K562 treated with DMSO at 1 percent for 12 hours (cell line): ENCODE measurements around the gene DUS2. TPM values are rescaled to one million over a fixed set of nuclear protein-coding genes. Genes with fewer than 3 reads are reported as not detected.

Source experiments
- total RNA-seq: library from RNA; unstranded; fragments of 300-600 nt; gene quantifications from 2 replicates; pipeline ENCODE4 v1.2.3, GENCODE V29; 2022; ENCODE audit not compliant: insufficient read depth

Gene DUS2
- total RNA-seq = 8.5 and 13.1 TPM in 2 replicates

DNA sequence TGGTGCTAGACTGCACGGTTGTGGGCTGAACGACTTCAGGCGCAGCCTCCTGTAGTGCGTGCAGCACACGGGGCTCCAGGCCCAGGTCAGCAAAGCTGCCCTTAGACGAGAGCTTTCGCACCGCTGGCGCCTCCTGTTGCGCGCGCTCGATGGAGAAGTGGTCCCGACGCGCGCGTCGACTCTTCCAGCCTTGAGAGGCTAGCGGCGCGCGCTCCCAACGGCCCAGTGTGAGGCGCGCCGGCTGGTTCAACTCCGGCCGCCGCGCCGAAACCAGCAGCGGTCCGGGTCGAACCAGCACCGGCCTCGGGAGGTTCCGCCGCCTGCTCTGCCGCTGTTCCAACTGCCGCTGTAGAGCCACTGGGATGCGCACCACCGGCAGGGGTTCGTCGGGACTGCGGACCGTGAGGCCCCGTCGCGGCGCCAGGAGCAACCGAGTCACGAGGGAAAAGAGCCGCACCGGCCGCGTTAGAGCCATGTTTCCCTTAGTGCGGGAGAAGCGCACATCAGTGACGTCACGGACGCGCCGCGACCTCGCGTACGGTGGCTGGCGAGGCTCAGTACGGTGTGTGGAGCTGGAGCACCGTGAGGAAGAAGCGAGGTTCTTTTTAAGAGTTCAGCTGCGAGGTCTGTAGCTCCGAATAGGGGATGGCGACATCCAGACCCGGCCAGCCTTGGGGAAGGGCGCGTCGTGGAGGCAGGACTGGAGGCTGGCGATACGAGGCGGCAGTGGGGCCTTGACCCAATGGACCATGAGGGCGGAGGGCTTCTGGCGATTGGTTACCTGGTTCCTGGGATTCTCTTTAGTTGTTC lies at the start of gene DUS2, which contains the start of gene DDX28:
TSS of gene DUS2 (plus strand) at position 557 of the 810 bp plus-strand sequence. CDS start 14,740 bp downstream, outside the sequence.
TSS of gene DDX28 (minus strand) at position 505 of the 810 bp plus-strand sequence. CDS start at position 475, 30 bp downstream.

DNA sequence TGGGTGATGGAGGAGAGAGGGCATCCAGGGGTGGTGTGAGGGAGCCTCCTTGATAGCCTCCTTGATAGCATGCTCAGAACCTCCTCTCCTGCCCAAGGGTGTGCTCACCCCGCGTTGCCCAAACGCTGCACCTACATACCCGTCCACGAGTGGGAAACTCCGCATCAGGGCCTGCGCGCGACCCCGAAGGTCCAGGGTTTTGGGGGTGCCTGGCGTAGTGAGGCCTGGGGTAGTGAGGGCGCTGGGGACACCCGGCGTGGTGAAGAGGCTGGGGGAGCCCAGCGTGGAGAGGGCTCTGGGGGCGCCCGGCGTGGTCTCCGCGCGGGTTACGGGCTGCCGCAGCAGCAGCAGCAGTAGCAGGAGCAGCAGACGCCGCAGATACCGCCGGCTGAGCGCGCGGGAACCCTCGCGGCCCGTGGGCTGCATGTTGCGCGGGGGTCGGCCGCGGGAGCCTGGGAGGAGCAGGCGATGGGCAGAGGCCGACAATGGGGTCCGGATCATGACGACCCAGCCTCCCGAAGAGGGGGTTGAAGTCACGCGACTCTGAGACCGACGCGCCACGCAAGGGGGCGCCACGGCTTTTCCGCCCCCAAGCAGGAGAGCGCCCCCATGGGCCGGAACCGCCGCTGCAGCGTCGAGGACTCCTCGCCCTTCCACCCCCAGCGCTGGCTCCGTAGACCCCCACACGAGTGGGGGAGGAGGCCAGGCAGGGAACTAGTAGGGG lies 43.0 kb upstream of the DUS2 start, which contains the start of gene DPEP3:
TSS of gene DPEP3 (minus strand) at position 545 of the 724 bp plus-strand sequence. CDS start at position 426, 119 bp downstream.

DNA sequence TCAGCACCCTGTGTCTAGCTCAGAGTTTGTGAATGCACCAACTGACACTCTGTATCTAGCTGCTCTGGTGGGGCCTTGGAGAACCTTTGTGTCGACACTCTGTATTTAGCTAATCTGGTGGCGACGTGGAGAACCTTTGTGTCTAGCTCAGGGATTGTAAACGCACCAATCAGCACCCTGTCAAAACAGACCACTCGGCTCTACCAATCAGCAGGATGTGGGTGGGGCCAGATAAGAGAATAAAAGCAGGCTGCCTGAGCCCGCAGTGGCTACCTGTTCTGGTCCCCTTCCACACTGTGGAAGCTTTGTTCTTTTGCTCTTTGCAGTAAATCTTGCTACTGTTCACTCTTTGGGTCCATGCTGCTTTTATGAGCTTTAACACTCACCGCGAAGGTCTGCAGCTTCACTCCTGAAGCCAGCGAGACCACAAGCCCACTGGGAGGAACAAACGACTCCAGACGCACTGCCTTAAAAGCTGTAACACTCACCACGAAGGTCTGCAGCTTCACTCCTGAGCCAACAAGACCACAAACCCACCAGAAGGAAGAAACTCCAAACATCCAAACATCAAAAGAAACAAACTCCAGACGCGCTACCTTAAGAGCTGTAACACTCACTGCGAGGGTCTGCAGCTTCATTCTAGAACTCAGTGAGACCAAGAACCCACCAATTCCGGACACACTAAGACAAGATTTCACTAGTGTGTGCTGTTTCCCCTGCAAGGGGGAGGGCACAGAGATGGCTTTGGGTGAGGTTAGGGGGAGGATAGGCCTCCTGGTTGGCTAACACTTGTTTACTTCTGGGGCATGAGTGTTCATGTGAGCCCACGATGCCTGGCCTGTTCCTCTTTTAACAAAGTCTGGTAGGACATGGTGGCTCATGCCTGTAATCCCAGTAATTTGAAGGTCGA lies 24.1 kb upstream of the DUS2 start, which contains the start of gene DPEP2:
TSS of gene DPEP2 (minus strand) at position 706 of the 910 bp plus-strand sequence. CDS start 6,272 bp downstream, outside the sequence.

DNA sequence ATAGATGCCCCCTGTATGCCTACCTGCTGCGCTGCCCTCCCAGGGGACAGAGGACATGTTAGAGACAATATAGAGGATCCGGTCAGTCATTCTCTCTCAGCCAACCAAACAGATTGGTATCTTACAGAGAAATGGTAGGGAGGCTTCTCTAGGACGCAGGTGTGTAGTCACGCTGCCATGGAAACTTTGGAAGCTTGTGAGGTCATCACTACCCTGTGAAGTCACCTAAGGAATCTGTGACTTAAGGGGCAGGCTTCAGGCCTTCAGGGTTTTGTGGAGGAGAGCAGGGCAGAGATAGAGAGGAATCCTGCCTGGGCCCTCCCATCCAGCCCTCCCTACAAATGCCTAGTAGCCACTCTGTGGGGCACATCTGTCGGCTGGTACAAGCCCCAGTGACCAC lies 7.4 kb upstream of the DUS2 start, which contains the start of gene DPEP2NB:
TSS of gene DPEP2NB (minus strand) at position 231 of the 400 bp plus-strand sequence. CDS start at position 90, 141 bp downstream.

DNA sequence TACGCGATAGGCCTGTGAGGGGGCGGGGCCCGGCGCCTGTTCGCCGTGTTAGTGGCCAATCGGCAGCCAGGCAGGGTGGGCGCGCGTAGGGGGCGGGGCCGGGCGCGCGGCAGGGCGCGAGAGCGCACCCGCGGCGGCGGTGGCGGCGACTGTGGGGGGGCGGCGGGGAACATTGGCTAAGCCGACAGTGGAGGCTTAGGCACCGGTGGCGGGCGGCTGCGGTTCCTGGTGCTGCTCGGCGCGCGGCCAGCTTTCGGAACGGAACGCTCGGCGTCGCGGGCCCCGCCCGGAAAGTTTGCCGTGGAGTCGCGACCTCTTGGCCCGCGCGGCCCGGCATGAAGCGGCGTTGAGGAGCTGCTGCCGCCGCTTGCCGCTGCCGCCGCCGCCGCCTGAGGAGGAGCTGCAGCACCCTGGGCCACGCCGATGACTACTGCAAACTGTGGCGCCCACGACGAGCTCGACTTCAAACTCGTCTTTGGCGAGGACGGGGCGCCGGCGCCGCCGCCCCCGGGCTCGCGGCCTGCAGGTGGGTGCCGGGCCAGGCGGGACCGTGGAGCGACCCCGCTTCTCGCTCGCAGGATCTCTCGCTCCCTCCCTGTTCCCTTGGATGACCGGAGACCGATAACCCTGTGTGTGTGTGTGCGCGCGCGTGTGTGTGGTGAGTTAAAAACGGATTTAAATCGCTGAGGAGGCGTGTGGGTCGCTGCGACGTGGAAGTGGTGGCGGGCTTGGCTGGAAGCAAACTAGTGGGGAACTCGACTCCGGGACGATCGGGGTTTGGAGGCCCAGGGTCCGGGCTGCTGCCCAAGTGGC lies 62.4 kb downstream of the DUS2 start, which contains the start of gene NFATC3:
TSS of gene NFATC3 (plus strand) at position 112 of the 813 bp plus-strand sequence. CDS start at position 424, 312 bp downstream.

Other genes starting within 250 kb of the DUS2 start
- 5.9 and 18.0 TPM in 2 replicates for gene RANBP10, start 216.7 kb upstream of the DUS2 start, total RNA-seq
- gene TSNAXIP1, start 216.4 kb upstream of the DUS2 start, total RNA-seq = not detected in 2 replicates
- 42.8 and 44.4 TPM in 2 replicates for gene THAP11, start 181.0 kb upstream of the DUS2 start, total RNA-seq
- gene NUTF2, start 176.4 kb upstream of the DUS2 start, total RNA-seq = 73.0 and 85.5 TPM in 2 replicates
- 49.8 and 70.8 TPM in 2 replicates for gene CENPT, start 175.6 kb upstream of the DUS2 start, total RNA-seq
- gene EDC4, start 150.2 kb upstream of the DUS2 start, total RNA-seq = 44.1 and 77.8 TPM in 2 replicates
- 3.5 and 4.0 TPM in 2 replicates for gene NRN1L, start 138.4 kb upstream of the DUS2 start, total RNA-seq
- 26.9 and 37.2 TPM in 2 replicates for gene PSKH1, start 130.0 kb upstream of the DUS2 start, total RNA-seq
- gene CTRL, start 91.4 kb upstream of the DUS2 start, total RNA-seq = 1.0 and 1.2 TPM in 2 replicates
- 68.4 and 108 TPM in 2 replicates for gene PSMB10, start 86.4 kb upstream of the DUS2 start, total RNA-seq
- gene LCAT, start 79.2 kb upstream of the DUS2 start, total RNA-seq = 5.9 and 13.3 TPM in 2 replicates
- gene SLC12A4, start 54.6 kb upstream of the DUS2 start, total RNA-seq = 12.0 and 20.0 TPM in 2 replicates
- gene DPEP3, start 42.8 kb upstream of the DUS2 start, total RNA-seq = not detected in 2 replicates
- gene DPEP2, start 23.8 kb upstream of the DUS2 start, total RNA-seq = 1.7 and 4.6 TPM in 2 replicates
- not detected in 2 replicates for gene DPEP2NB, start 7.4 kb upstream of the DUS2 start, total RNA-seq
- gene DDX28, start 52 bp upstream of the DUS2 start, total RNA-seq = 12.3 and 13.7 TPM in 2 replicates
- gene NFATC3, start 62.1 kb downstream of the DUS2 start, total RNA-seq = 12.5 and 41.1 TPM in 2 replicates
- not detected in 2 replicates for gene ESRP2, start 212.8 kb downstream of the DUS2 start, total RNA-seq
- gene PLA2G15, start 222.1 kb downstream of the DUS2 start, total RNA-seq = 32.1 and 40.4 TPM in 2 replicates
- gene SLC7A6, start 241.2 kb downstream of the DUS2 start, total RNA-seq = 5.4 and 23.3 TPM in 2 replicates